NT2/D1 (cell line): Measurements from ENCODE around the gene ARHGAP35.

Experiments used
- DNase-seq: peaks from one replicate; pipeline ENCODE4 v3.0.0-alpha.2; 2011; ENCODE audit warnings: low read depth, low spot score
- H3K27me3 ChIP-seq: 2 replicates; pipeline ENCODE4 v1.6.0; 2011; ENCODE audit warnings: mild to moderate bottlenecking; ENCODE audit not compliant: insufficient read length, insufficient read depth
- H3K36me3 ChIP-seq: 2 replicates; pipeline ENCODE4 v1.6.1; 2011; ENCODE audit warnings: mild to moderate bottlenecking, low read length, mixed read lengths; ENCODE audit not compliant: insufficient read depth, insufficient read length
- H3K4me1 ChIP-seq: 2 replicates; pipeline ENCODE4 v1.5.1; 2011; ENCODE audit not compliant: insufficient read depth, insufficient read length
- H3K4me3 ChIP-seq: 2 replicates; pipeline ENCODE4 v1.5.1; 2011; ENCODE audit warnings: low read depth; ENCODE audit not compliant: insufficient read length
- H3K9ac ChIP-seq: 2 replicates; pipeline ENCODE4 v1.6.0; 2011; ENCODE audit warnings: low read depth; ENCODE audit not compliant: insufficient read length
- H3K9me3 ChIP-seq: 2 replicates; pipeline ENCODE4 v1.5.1; 2011; ENCODE audit warnings: mild to moderate bottlenecking, low read length; ENCODE audit not compliant: insufficient read depth
- SUZ12 ChIP-seq: IDR thresholded peaks from 2 replicates; pipeline ENCODE4 v1.6.1; 2011; ENCODE audit not compliant: insufficient read length, insufficient read depth; ENCODE audit errors: extremely low read depth
- YY1 ChIP-seq: IDR thresholded peaks from 2 replicates; pipeline ENCODE4 v1.6.1; 2011; ENCODE audit not compliant: insufficient read length, insufficient read depth
- ZNF274 ChIP-seq: IDR thresholded peaks from 2 replicates; pipeline ENCODE4 v1.6.1; 2011; ENCODE audit warnings: mild to moderate bottlenecking, low read depth, low read length

Gene ARHGAP35

DNA sequence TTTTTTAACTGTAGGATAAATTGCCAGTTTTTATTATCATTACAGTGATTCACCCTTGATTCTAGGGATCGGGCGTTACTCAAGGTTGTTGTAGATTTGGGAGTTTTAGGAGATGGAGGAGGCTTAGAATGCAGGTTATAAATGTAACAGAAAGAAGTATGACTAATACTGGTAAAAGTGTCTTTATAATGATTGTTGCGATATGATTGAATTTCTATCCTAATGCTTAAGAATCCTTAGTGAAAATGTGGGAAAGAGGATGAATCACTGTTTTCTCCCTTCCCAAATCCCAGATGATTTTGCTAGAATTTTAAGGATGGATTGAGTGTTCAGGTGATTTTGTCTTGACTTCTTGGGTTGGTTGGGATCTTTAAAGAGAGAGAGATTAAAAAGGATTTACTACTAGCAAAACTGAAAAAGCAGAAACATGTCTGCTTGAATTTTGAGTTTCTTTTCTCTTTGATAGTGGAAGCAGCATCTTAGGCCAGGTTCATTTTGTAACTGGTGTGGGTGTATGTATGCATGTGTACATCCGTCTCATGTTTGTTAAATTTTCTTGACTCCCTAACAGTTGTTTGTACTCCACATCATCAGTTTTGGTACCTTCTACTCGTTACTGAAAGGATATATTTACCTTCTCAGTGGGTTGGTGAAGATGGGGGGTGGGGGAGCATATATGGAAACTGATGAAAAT, 25.9 kb downstream of the ARHGAP35 start:
- Histone ChIP-seq H3K4me3 (no peak overlapping the region), H3K27me3 (no peaks in the 10 kb centered on the region), H3K4me1 (no peaks in the 10 kb centered on the region), H3K9me3 (no peaks in the 10 kb centered on the region), H3K9ac (no peak overlapping the region), H3K36me3 (no peaks in the 10 kb centered on the region)
- no peak for DNase-seq
- TF ChIP-seq ZNF274 (no peak), SUZ12 (no peak), YY1 (no peak)

DNA sequence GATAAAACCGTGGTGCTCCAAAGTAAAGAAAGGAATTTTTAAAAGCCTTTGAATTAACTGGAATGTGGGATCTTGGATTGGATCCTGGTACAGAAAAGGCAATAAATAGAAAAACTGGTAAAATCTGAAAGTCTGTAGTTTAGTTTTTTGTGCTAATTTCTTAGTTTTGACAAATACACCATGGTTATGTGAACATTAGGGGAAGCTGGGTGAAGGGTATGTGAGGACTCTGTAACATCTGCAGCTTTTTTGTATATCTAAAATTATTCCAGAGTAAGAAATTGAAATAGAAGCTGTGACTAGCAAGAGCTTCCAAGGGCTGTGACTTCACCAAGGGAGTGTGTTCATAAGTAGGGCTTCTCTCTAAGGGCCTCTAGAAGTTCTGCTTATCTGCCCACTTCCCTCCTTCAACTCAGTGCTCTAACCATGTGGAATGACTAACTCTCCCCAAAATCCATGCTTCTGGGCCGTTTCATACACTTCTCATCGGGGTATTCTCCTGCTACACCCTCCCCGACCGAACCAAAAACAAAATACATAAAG, 26.5 kb downstream of the ARHGAP35 start:
- H3K27me3 ChIP-seq = no peaks in the 10 kb centered on the region
- H3K36me3 ChIP-seq = no peaks in the 10 kb centered on the region
- DNase-seq = no peak
- H3K9me3 ChIP-seq = no peaks in the 10 kb centered on the region
- no peak overlapping the region for H3K4me3 ChIP-seq
- no peaks in the 10 kb centered on the region for H3K4me1 ChIP-seq
- H3K9ac ChIP-seq = no peak overlapping the region
- TF ChIP-seq SUZ12 (no peak), ZNF274 (no peak), YY1 (no peak)

DNA sequence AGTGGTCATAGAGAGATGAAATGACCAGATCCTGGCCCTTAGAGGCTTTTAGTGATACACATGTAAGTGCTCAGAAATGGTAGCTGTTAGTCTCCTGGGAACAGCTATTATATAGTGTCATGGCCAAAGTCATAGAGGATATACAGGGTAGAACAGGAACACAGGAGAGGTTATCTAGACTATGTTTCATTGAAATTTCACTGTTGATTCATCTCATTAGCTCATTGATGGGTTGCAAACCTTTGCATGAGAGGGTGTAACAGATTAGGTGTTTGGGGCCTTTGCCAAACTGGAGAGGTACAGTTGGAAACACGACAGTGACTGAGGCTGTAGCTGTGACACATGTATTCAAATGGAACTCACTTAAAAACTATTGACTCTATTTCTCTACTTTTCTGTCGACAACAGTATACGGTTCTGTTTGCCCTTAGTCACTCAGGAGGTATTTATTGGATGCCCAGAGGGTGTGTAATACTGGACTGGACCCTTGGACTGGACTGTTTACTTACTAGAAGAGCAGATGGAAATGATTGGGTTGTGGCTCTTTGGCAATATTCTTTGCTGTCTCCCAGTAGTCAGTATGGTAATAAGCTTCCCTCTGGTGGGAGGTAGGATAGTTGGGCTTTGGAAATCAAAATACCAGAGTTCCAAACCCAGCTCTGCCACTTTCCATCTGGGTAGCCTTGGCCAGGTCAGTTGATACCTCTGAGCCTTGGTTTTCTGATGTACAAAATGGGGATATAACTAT, 29.8 kb downstream of the ARHGAP35 start:
- no peak overlapping the region for H3K4me3 ChIP-seq
- H3K27me3 ChIP-seq = no peaks in the 10 kb centered on the region
- no peak overlapping the region for H3K9ac ChIP-seq
- no peaks in the 10 kb centered on the region for H3K4me1 ChIP-seq
- DNase-seq = no peak
- H3K36me3 ChIP-seq = no peaks in the 10 kb centered on the region
- H3K9me3 ChIP-seq = no peaks in the 10 kb centered on the region
- TF ChIP-seq YY1 (no peak), SUZ12 (no peak), ZNF274 (no peak)

DNA sequence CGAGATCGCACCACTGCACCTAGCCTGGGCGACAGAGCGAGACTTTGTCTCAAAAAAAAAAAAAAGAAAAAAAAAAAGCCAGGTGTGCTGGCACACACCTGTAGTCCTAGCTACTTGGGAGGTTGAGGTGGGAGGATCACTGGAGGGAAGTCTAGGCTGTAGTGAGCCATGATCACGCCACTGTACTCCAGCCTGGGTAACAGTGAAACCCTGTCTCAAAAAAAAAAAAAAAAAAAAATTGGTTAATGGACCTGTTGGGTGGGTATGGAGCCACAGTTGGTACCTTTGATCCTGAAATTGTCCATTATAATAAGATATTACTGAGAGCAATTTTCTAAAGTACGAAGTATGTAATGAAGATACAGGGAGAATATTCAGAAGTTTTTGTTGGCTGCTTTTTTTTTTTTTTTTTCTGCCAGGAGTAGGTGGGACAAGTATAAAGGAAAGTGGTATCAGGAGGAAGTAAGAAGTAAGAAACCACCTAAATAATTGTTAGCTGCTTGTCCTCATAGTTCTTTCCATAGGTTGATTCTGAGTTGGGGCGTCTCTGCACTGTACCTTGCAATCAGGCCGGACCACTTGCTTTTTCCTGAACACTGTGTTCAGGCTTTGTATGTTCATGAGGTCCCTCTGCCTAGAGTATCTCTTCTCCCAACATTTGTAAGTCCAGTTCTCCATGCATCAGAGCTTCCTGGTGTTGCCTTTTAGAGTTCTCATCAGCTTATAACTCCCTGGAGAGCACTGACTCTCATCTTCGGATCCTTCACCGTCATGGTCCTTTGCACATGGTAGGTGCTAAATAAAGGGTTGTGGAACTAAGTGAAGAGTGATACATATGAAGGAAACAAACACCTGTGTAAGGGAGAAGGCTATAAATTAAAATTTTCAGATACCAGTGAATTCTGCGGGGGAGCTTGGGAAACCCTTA, 31.7 kb downstream of the ARHGAP35 start:
- H3K4me3 ChIP-seq = no peak overlapping the region
- TF ChIP-seq ZNF274 (no peak), SUZ12 (no peak), YY1 (no peak)
- no peaks in the 10 kb centered on the region for H3K36me3 ChIP-seq
- DNase-seq = no peak
- H3K27me3 ChIP-seq = no peaks in the 10 kb centered on the region
- no peak overlapping the region for H3K9ac ChIP-seq
- H3K4me1 ChIP-seq = no peaks in the 10 kb centered on the region
- H3K9me3 ChIP-seq = no peaks in the 10 kb centered on the region

DNA sequence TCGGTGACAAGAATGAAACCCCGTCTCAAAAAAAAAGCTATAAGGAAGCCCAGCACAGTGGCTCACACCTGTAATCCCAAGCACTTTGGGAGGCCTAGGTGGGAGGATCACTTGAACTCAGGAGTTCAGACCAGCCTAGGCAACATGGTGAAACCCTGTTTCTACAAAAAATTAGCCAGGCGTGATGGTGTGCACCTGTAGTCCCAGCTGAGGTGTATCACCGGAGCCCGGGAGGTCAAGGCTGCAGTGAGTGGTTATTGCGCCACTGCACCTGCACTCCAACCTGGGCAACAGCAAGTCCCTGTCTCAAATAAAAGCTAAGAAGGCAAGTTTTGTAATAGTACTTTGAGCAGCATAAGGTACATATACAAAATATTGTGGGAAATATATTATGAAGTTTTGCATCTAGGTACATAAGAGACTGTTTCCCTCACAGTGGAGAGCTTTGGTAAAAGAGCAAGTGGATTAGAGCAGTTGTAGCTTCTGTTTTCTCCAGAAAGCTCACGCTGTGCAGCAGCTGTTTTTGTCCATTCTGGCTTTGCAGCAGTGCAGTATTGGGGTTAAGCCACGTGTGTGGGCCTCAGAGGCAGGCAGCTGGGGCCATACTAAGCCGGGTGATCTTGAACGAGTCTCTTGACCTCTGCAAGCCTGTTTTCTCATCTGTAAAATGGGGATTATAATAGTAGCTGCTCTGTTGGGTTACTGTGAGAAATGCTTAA, 35.4 kb downstream of the ARHGAP35 start:
- TF ChIP-seq SUZ12 = no peak
- no peak for TF ChIP-seq YY1
- no peak for TF ChIP-seq ZNF274
- no peak overlapping the region for H3K4me3 ChIP-seq
- no peak overlapping the region for H3K9ac ChIP-seq
- no peaks in the 10 kb centered on the region for H3K4me1 ChIP-seq
- no peaks in the 10 kb centered on the region for H3K36me3 ChIP-seq
- H3K27me3 ChIP-seq = no peaks in the 10 kb centered on the region
- no peak for DNase-seq
- no peaks in the 10 kb centered on the region for H3K9me3 ChIP-seq

DNA sequence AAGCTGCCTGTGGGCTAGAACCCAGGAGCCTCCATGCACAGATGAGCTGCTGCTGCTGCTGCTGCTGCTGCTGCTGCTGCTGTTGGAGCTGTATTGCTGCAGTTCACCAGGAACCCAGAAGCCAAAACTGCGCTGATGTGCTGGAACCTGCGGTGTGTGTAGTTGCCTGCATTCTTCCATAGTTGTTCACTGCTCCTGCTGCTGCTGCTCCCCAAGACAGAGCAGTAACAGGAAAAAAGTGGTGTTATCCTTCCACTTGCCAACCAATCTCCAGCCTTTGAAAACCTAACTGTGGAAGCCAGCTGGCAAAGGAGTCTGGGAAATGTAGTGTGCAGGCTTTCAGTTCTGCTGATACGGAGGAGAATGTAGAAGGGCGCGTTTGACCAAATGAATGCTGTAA, 37.9 kb downstream of the ARHGAP35 start:
- Histone ChIP-seq H3K27me3 (no peaks in the 10 kb centered on the region), H3K9me3 (no peaks in the 10 kb centered on the region), H3K4me3 (no peak overlapping the region), H3K36me3 (no peaks in the 10 kb centered on the region), H3K9ac (no peak overlapping the region), H3K4me1 (no peaks in the 10 kb centered on the region)
- TF ChIP-seq YY1 (no peak), ZNF274 (no peak)
- DNase-seq = no peak
